Left kidney (tissue), 2 donors: Measurements from ENCODE around the gene DAAM2. TPM values are rescaled to one million over a fixed set of nuclear protein-coding genes. Genes with fewer than 3 reads are reported as not detected.

Experiments
- DNase-seq: peaks from one replicate; pipeline ENCODE4 v3.0.0-alpha.2; 2013
- polyA plus RNA-seq: library from polyadenylated mRNA; unstranded; fragments of 120-200 nt; gene quantifications from one replicate; pipeline ENCODE4 v1.2.1, GENCODE V29; 2013; ENCODE audit not compliant: insufficient read length

DAAM2 gene
- polyA plus RNA-seq, 1 donor = 26.2 TPM

- DNase-seq = no peak
Measured at GRCh38 chr6:39886871-39887270, 94.7 kb downstream of the DAAM2 start.

DNA sequence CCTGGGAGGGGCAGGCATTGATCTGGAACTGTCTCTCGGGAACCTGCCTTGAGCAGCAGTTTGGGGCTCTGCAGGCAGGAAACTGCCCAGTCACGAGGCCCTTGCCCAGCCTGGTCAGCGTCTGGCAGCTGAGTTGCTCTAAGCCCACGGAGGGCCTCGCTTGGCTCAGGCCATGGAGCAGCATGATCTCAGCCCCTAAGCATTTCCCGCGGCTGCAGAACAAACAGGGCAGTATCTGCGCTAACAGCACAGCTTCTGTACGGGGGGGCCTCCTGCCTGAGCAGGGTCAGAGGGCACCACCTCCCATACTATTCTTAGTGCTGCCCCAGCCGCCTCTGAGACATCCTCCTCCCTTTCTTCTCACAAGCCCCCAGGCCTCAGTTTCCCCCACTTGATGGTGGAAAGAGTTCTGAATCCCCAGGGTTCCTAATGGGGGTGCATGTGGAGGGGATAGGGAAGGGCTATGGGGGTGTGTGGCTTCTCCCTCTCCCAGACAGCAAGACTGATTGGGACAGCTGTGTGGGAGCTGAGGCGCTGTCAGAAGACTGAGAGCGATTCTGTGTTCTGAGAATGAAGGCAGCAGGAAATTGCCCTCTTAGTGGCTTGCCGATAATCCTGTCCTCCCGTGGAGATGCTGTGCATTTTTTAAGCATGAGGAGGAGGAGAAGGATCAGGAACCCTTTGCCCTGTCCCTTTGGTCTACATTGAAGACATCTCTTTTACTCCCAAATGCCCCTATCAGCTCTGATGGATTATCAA lies 95.7 kb downstream of the DAAM2 start:
- peak; percentile 39 for DNase-seq

DNA sequence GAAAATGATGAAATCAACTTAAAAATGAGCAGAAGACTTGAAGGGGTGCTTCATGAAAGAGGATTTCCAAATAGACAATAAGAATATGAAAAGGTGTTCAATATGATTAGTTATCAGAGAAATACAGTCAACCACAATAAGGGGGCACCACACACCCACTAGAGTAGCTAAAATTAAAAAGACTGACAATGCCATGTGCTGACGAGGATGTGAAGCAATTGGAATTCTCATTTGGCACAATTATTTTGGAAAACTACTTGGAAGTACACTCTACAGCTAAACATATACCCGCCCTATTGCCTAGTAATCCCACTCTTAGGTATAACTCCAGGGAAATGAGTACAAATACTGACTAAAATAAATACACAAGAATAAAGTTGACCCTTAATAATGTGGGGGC lies 97.1 kb downstream of the DAAM2 start:
- DNase-seq = no peak

- no peak for DNase-seq
Measured at GRCh38 chr6:39891353-39891752, 99.2 kb downstream of the DAAM2 start.

- no peak for DNase-seq
Measured at GRCh38 chr6:39891976-39892375, 99.8 kb downstream of the DAAM2 start.

DNA sequence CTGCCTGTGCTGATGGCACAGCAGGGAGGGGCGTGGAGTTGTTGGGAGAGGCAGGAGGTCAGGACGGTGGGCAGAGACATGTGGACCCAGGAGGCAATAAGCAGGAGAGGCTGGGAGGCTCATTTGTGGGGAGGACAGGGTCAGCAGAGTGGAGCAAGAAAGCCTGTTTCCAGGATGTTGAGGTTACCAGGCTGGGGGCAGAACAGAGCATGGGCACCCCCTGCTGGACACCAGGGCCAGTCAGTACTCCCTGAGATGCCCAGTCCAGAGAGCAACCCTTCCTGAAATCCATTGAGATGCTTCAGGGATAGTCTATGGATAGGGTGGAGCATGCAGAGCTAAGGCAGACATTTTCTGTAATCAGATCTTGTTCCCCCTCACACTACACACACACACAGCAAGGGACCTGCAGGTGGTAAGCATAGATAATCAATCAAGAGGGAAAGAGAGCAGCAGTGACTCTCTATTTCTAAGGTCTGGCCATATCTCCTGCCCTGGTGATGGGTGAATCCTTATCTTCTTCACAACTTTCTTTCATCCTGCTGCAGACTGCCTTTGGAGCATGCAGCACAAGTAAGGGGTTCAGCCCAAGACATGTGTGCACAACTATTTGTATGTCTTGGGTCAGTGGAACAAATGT lies 100.4 kb downstream of the DAAM2 start:
- DNase-seq = peak; percentile 54

GRCh38 chr6:39893286-39893685 lies 101.1 kb downstream of the DAAM2 start:
- no peak for DNase-seq

DNA sequence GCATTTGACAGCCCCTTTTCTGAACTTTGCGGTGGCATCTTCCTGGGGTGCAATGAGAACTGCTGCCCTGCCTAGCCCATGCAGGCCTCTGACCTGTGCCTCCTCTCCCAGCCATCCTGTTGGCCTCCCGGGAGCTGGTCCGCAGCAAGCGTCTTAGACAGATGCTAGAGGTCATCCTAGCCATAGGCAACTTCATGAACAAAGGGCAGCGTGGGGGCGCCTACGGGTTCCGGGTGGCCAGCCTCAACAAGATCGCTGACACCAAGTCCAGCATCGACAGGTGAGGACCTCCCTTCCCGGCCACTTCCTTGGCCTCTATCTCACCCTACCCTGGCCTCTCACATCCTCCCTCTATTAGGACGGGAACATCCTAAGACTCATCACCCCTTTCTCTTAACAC lies 104.5 kb downstream of the DAAM2 start:
- DNase-seq = no peak

DNA sequence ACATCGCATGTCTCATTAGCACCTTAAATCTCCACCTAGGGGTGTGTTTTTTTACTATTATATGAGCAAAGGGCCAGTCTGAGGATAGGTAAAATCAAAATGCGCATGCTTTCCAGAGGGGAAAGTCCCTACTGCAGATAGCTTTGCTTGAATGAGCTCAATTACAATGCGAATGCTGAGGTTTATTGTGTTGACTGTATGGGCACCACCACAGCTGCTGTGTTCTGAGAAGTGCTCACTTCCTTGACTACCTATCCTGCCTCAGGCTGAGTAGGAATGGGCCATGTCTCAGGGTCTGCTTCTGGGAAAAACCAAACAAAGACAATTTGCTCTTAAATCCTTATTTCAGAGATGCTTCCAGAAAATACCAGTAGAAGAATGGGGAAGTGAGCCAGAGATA lies 105.5 kb downstream of the DAAM2 start:
- DNase-seq = no peak

- no peak for DNase-seq
Measured at GRCh38 chr6:39898625-39899024, 106.4 kb downstream of the DAAM2 start.

- no peak for DNase-seq
Measured at GRCh38 chr6:39899554-39900295, 107.5 kb downstream of the DAAM2 start.

DNA sequence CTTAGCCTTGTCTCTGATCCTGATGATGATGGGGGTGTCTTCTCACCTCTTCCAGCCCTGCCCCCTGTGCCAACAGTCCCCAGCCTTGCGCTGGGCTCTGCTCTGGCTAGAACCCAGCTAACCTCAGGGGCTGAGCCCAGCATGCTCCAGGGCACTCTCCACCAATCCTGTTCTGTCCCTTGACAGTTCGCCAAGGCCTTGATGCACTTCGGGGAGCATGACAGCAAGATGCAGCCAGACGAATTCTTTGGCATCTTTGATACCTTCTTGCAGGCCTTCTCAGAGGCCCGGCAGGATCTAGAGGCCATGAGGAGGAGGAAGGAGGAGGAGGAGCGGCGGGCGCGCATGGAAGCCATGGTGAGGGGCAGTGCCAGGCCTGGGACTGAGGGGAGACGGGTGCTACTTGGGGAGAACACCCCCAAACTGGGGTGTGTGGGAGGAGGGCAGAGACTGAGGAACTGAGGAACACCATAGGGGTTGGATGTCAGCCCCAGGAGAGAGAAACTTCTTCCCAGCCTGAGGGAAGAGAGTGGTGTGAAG lies 109.0 kb downstream of the DAAM2 start:
- DNase-seq = no peak

GRCh38 chr6:39901670-39902069 lies 109.5 kb downstream of the DAAM2 start:
- no peak for DNase-seq

DNA sequence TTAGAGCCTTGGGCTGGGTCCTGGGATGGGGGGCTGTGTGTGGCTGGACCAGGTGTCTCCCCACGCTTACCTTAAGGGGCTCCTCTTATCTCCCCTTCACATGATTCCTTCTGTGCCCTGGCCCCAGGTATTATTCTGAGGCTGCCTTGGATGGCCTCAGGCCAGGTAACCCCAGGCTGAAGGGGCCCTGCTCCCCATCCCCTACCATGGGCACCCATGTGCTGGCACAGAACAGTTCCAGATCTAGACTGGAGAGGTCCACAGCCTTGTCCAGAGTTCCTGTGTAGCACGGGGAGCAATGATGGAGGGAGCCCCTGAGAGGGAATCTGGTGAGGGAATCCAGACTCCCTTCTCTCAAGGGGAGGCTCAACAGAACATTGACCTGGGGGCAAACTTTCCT lies 110.0 kb downstream of the DAAM2 start:
- DNase-seq = no peak

DNA sequence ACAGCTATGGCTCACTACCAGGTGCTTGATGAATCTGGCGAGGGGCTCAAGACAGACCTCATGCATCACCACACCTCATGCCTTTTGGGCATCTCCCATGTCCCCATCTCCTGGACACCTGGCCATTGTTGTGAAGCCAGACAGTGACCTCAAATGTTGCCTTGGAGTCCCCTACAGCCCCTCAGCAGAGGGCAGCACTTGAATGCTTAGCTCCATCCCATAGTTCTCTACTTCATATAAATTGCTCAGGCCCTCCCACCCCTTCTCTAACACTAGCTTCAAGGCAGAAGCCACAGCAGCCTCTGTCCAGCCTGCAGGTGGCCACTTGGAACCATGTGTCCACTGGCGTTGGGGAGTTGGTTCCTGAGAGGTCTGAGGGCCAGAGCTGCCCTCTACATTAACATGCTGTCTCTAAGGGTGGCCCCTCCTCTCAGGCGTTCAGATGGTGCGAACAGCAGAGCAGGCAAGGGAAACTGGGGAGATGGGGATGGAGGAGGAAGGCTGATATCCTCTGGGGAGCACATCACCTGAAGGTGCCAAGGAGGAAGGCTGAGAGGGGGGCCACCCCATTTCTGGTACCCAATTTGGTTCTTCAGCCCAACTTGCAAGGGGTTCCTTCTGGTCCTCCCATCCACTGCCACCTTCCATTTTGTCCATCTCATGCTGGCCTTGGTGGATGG lies 110.8 kb downstream of the DAAM2 start:
- DNase-seq = no peak

GRCh38 chr6:39903656-39904055 lies 111.5 kb downstream of the DAAM2 start:
- DNase-seq = no peak

GRCh38 chr6:39904946-39905639 lies 112.9 kb downstream of the DAAM2 start:
- no peak for DNase-seq

DNA sequence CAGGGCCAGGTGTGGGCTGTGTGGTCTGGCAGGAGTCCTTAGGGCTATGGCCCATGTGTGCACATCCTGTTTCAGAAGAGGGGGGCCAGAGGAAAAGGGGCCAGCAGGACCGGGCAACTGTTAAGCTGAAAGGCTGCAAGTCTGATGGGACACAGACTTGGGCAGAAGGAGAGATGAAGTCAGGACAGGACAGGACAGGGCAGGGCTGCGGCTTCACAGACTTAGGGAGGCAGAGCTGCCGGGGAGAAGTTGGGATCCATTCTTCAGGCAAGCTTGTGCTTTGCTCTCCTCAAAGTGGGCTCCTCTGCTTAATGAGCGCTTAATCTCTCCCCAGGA lies 113.4 kb downstream of the DAAM2 start:
- no peak for DNase-seq

- DNase-seq = no peak
Measured at GRCh38 chr6:39906318-39906761, 114.2 kb downstream of the DAAM2 start.

DNA sequence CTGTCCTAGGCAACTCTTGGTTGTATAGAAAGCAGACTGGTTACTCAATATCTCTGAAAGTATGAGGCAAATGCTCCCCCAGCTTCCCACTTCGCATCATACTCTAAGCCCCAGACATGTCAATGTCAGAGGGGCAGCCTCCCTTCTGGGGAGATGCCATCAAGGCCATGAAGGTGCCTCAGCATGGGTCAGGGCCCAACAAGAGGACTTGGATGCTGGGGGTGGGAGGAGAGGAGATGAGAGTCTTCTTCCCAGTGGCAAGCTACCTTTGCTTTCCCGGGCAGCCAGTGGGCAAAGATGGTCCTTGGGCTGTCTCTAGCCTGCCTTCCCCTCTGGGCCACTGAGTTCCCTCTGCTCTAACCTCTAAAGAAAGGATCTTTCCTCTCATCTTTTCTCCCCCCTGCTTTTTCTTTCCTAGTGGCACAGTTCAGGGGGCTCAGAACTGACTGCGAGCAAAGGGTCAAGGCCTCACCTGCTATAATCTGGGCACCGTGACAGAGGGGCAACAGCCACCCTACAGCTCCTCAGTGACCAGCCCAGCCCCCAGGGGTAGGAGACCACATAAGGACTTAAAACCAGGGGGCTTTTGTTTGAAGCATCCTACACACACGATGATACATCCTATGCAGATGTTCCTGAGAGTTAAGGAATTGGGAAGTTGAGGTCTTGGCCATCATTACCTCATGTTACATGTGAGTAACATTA lies 115.8 kb downstream of the DAAM2 start:
- DNase-seq = no peak
